Caco-2 (cell line): ENCODE data around the gene KLHL36. TPM values are rescaled to one million over a fixed set of nuclear protein-coding genes. Genes with fewer than 3 reads are reported as not detected.

Experiments used
- BruUV-seq: library from RNA; stranded (reverse); fragments of 400-500 nt; replicated peaks from 2 replicates; lab custom pipeline; 2021; lab: Mats Ljungman, UMichigan
- CTCF ChIA-PET: fragments of 300-600 bp; sonication (Branson Sonifier 250); formaldehyde crosslinking; loops from one replicate; lab custom pipeline; 2022; ENCODE audit warnings: antibody characterized with exemption; lab: Charles Lee
- POLR2A ChIA-PET: fragments of 300-600 bp; sonication (Branson Sonifier 250); formaldehyde crosslinking; loops from one replicate; lab custom pipeline; 2022; ENCODE audit warnings: antibody characterized with exemption; lab: Charles Lee
- DNase-seq, 2 experiments: peaks; one replicate each; pipeline versions ENCODE4 v3.0.0 to v3.0.0-alpha.2; 2020 to 2022
- H3K27me3 ChIP-seq: replicated peaks from 2 replicates; pipeline ENCODE4 v1.6.0; 2011; ENCODE audit warnings: low read length; ENCODE audit not compliant: control insufficient read depth, insufficient read depth
- H3K36me3 ChIP-seq: 2 replicates; pipeline ENCODE4 v1.5.1; 2011; ENCODE audit warnings: low read length; ENCODE audit not compliant: control insufficient read depth, insufficient read depth
- H3K4me1 ChIP-seq: fragments of 250-450 bp; sonication (Bioruptor Pico); 2 replicates; pipeline ENCODE4 v1.5.1; 2020; ENCODE audit warnings: mild to moderate bottlenecking
- H3K4me3 ChIP-seq: 2 replicates; pipeline ENCODE4 v1.5.1; 2011; ENCODE audit warnings: low read depth, mild to moderate bottlenecking, control low read depth, low read length
- H3K9me3 ChIP-seq: fragments of 250-450 bp; sonication (Bioruptor Pico); 2 replicates; pipeline ENCODE4 v1.5.1; 2020; ENCODE audit warnings: mild to moderate bottlenecking, moderate library complexity
- H3K27ac Mint-ChIP-seq: one replicate; pipeline ENCODE4 v1.8.0; 2022; ENCODE audit warnings: mixed read lengths; ENCODE audit not compliant: unreplicated experiment
- H3K27me3 Mint-ChIP-seq: one replicate; pipeline ENCODE4 v1.8.0; 2022; ENCODE audit warnings: mixed read lengths; ENCODE audit not compliant: insufficient read depth, unreplicated experiment
- H3K36me3 Mint-ChIP-seq: one replicate; pipeline ENCODE4 v1.8.0; 2022; ENCODE audit warnings: mild to moderate bottlenecking, mixed read lengths; ENCODE audit not compliant: insufficient read depth, unreplicated experiment
- H3K4me1 Mint-ChIP-seq: one replicate; pipeline ENCODE4 v1.8.0; 2022; ENCODE audit warnings: low read depth, mixed read lengths; ENCODE audit not compliant: unreplicated experiment
- H3K4me3 Mint-ChIP-seq: one replicate; pipeline ENCODE4 v1.8.0; 2022; ENCODE audit warnings: mild to moderate bottlenecking, moderate library complexity, mixed read lengths; ENCODE audit not compliant: unreplicated experiment
- H3K9me3 Mint-ChIP-seq: one replicate; pipeline ENCODE4 v1.8.0; 2022; ENCODE audit warnings: mixed read lengths; ENCODE audit not compliant: unreplicated experiment
- intact Hi-C: fragments of 100-400 bp; cut with micrococcal nuclease; formaldehyde crosslinking; loops from one replicate; pipeline ENCODE4 v1.10.0; 2022; ENCODE audit not compliant: unreplicated experiment
- total RNA-seq: library from RNA; stranded (reverse); gene quantifications from 2 replicates; pipeline ENCODE4 v1.2.3, GENCODE V29; 2022
- TF ChIP-seq, protein P1 (sequence below), 2 experiments: fragments of 200-600 bp in 1 of 2; IDR thresholded peaks; 1 replicate in 1 of 2; 2 replicates in 1 of 2; pipeline versions ENCODE4 v1.5.1 to v1.8.0; 2011 to 2022; ENCODE audit warnings: antibody characterized with exemption in 1 of 2, control low read depth in 1 of 2, inconsistent platforms in 1 of 2, low read depth in 1 of 2, low read length in 1 of 2, mild to moderate bottlenecking in 1 of 2, moderate library complexity in 1 of 2; ENCODE audit not compliant: insufficient read depth in 1 of 2, severe bottlenecking in 1 of 2, unreplicated experiment in 1 of 2

The KLHL36 gene
- total RNA-seq, 1 experiment from 2014 or later, result 70.2 TPM

GRCh38 chr16:84675884-84676283 is 27.6 kb downstream of the KLHL36 start:
- DNase-seq, result no peak
- H3K27me3 Mint-ChIP-seq, result no peaks in the 10 kb centered on the region
- no peak overlapping the region for H3K27ac Mint-ChIP-seq
- Histone ChIP-seq H3K4me3 (no peak overlapping the region), H3K36me3 (no peaks in the 10 kb centered on the region), H3K4me1 (peaks cover 3% of the 10 kb centered on the region; the same call in 1 of the 2 replicates), H3K27me3 (no peaks in the 10 kb centered on the region), H3K9me3 (no peaks in the 10 kb centered on the region)
- no peaks in the 10 kb centered on the region for H3K36me3 Mint-ChIP-seq
- intact Hi-C loops, result no loop called here
- no peaks in the 10 kb centered on the region for H3K4me1 Mint-ChIP-seq
- H3K9me3 Mint-ChIP-seq, result no peaks in the 10 kb centered on the region
- CTCF ChIA-PET, result no interaction called here
- no TSS peak for BruUV-seq
- POLR2A ChIA-PET, result no interaction called here
- no peak overlapping the region for H3K4me3 Mint-ChIP-seq
- TF ChIP-seq, protein P1, sequence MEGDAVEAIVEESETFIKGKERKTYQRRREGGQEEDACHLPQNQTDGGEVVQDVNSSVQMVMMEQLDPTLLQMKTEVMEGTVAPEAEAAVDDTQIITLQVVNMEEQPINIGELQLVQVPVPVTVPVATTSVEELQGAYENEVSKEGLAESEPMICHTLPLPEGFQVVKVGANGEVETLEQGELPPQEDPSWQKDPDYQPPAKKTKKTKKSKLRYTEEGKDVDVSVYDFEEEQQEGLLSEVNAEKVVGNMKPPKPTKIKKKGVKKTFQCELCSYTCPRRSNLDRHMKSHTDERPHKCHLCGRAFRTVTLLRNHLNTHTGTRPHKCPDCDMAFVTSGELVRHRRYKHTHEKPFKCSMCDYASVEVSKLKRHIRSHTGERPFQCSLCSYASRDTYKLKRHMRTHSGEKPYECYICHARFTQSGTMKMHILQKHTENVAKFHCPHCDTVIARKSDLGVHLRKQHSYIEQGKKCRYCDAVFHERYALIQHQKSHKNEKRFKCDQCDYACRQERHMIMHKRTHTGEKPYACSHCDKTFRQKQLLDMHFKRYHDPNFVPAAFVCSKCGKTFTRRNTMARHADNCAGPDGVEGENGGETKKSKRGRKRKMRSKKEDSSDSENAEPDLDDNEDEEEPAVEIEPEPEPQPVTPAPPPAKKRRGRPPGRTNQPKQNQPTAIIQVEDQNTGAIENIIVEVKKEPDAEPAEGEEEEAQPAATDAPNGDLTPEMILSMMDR (IDR thresholded peaks at IDR 0.05; ENCODE audit: insufficient read depth in 1 of 2, low read depth in 1 of 2, low read length in 1 of 2, severe bottlenecking in 1 of 2, unreplicated experiment in 1 of 2), result no peak

GRCh38 chr16:84677017-84677803 is 28.9 kb downstream of the KLHL36 start:
- Histone ChIP-seq H3K4me3 (no peak overlapping the region), H3K36me3 (no peaks in the 10 kb centered on the region), H3K27me3 (no peaks in the 10 kb centered on the region), H3K9me3 (no peaks in the 10 kb centered on the region), H3K4me1 (peaks cover 3% of the 10 kb centered on the region; the same call in 1 of the 2 replicates)
- TF ChIP-seq, protein P1 (IDR thresholded peaks at IDR 0.05; ENCODE audit: insufficient read depth in 1 of 2, low read depth in 1 of 2, low read length in 1 of 2, severe bottlenecking in 1 of 2, unreplicated experiment in 1 of 2), result no peak
- H3K36me3 Mint-ChIP-seq, result no peaks in the 10 kb centered on the region
- no peaks in the 10 kb centered on the region for H3K27me3 Mint-ChIP-seq
- ChIA-PET CTCF (interaction anchor here (0.6 kb wide), 1 partner anchor 58 kb away, joined by 9 read pairs; no protein-coding TSS in a partner anchor), POLR2A (no interaction called here)
- no peak for DNase-seq
- no peak overlapping the region for H3K4me3 Mint-ChIP-seq
- no peaks in the 10 kb centered on the region for H3K9me3 Mint-ChIP-seq
- H3K27ac Mint-ChIP-seq, result no peak overlapping the region
- intact Hi-C loops, result no loop called here
- BruUV-seq, result no TSS peak
- H3K4me1 Mint-ChIP-seq, result no peaks in the 10 kb centered on the region

DNA sequence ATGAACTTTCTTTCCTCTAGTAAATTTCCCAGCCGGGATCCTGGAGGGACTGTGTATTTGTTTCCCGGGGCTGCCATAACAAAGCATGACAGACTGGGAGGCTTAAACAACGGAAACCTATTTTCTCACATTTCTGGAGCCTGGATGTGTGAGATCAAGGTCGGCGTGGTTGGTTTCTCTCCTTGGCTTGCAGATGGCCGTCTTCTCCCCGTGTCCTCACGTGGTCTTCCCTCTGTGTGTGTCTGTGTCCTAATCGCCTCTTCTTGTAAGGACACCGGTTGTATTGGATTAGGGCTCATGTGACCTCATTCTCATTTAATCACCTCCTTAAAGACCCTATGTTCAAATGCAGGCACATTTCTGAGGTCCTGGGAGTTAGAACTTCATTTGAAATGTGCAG is 29.5 kb downstream of the KLHL36 start:
- H3K4me1 Mint-ChIP-seq, result no peaks in the 10 kb centered on the region
- no peak overlapping the region for H3K4me3 ChIP-seq
- no peaks in the 10 kb centered on the region for H3K27me3 Mint-ChIP-seq
- no peaks in the 10 kb centered on the region for H3K27me3 ChIP-seq
- ChIA-PET CTCF (no interaction called here), POLR2A (no interaction called here)
- H3K9me3 Mint-ChIP-seq, result no peaks in the 10 kb centered on the region
- H3K4me3 Mint-ChIP-seq, result no peak overlapping the region
- H3K9me3 ChIP-seq, result no peaks in the 10 kb centered on the region
- H3K36me3 Mint-ChIP-seq, result no peaks in the 10 kb centered on the region
- no peak for DNase-seq
- BruUV-seq, result no TSS peak
- peak overlapping the region; percentile 26 for H3K27ac Mint-ChIP-seq
- intact Hi-C loops, result no loop called here
- no peaks in the 10 kb centered on the region for H3K36me3 ChIP-seq
- peaks cover 3% of the 10 kb centered on the region; the same call in 1 of the 2 replicates for H3K4me1 ChIP-seq
- TF ChIP-seq, protein P1 (IDR thresholded peaks at IDR 0.05; ENCODE audit: insufficient read depth in 1 of 2, low read depth in 1 of 2, low read length in 1 of 2, severe bottlenecking in 1 of 2, unreplicated experiment in 1 of 2), result no peak
